SH-SY5Y (cell line): ENCODE data around the gene SLC25A10.

Experiments used
- GATA2 ChIP-seq: IDR thresholded peaks from 2 replicates; pipeline ENCODE4 v1.6.1; 2011; ENCODE audit warnings: mild to moderate bottlenecking, low read depth, low read length
- GATA3 ChIP-seq: IDR thresholded peaks from 2 replicates; pipeline ENCODE4 v1.6.1; 2011; ENCODE audit warnings: low read depth, mild to moderate bottlenecking, low read length, moderate library complexity

DNA sequence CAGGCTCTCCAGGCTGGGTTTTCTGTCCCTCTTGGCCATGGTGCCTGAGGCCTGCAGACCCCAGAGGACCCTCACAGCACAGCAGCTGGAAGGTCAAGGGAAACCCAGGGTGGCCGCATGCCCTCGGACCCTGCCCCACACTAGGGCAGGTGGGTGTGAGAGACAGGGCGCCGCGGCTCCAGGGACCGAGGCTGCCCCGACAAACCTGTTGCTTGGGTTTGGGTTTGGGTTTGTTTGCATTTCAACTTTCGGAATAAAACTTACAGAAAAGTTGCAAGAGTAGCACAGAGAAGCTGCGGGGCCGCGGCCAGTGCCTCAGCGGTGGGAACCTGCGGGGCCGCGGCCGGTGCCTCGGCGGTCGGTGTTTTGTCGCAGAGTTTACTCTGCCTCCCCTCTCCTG lies 20.5 kb upstream of the SLC25A10 start:
- TF ChIP-seq GATA3 (no peak), GATA2 (no peak)
